Skeletal muscle tissue (tissue), 4 donors: ENCODE results near the gene GALNT18. TPM values are rescaled to one million over a fixed set of nuclear protein-coding genes. Genes with fewer than 3 reads are reported as not detected.

Source experiments
- H3K27ac ChIP-seq: one replicate; pipeline ENCODE4 v1.7.0; 2013; ENCODE audit warnings: mild to moderate bottlenecking, low read depth, low read length, inconsistent platforms
- H3K27me3 ChIP-seq, 3 donors: one replicate each; pipeline ENCODE4 v1.7.0; 2013; ENCODE audit warnings: low read length in 3 of 3; ENCODE audit not compliant: control insufficient read depth in 3 of 3, insufficient read depth in 3 of 3
- H3K36me3 ChIP-seq, 3 donors: one replicate each; pipeline ENCODE4 v1.7.0; 2013; ENCODE audit warnings: low read length in 3 of 3; ENCODE audit not compliant: control insufficient read depth in 3 of 3, insufficient read depth in 3 of 3
- H3K4me1 ChIP-seq, 3 donors: one replicate each; pipeline ENCODE4 v1.7.0; 2013; ENCODE audit warnings: low read length in 3 of 3, mild to moderate bottlenecking in 3 of 3; ENCODE audit not compliant: control insufficient read depth in 3 of 3, insufficient read depth in 3 of 3
- H3K4me3 ChIP-seq, 3 donors: one replicate each; pipeline ENCODE4 v1.7.0; 2013; ENCODE audit warnings: low read length in 3 of 3
- H3K9ac ChIP-seq, 3 donors: one replicate each; pipeline ENCODE4 v1.7.0; 2013; ENCODE audit warnings: low read length in 3 of 3, mild to moderate bottlenecking in 3 of 3, moderate library complexity in 2 of 3, low read depth in 1 of 3
- H3K9me3 ChIP-seq, 3 donors: one replicate each; pipeline ENCODE4 v1.7.0; 2013; ENCODE audit warnings: low read length in 3 of 3; ENCODE audit not compliant: control insufficient read depth in 3 of 3
- total RNA-seq: library from RNA; depleted of rRNA; stranded (reverse); fragments of >200 nt; gene quantifications from one replicate; pipeline ENCODE4 v1.2.3, GENCODE V29; 2014
- donor health status: Osteomylitis.

GALNT18 gene
- total RNA-seq, 1 donor from 2014 or later = 9.4 TPM

- Histone ChIP-seq H3K9me3 (no peaks in the 10 kb centered on the region), H3K27ac (no peak overlapping the region), H3K36me3 (no peaks in the 10 kb centered on the region), H3K9ac (no peak overlapping the region), H3K27me3 (no peaks in the 10 kb centered on the region), H3K4me1 (peaks cover 39 to 42% (median 42%) of the 10 kb centered on the region in 3 donors), H3K4me3 (no peak overlapping the region)
Measured at GRCh38 chr11:11407763-11408084, 214.1 kb downstream of the GALNT18 start.

GRCh38 chr11:11407065-11407762 is 214.6 kb downstream of the GALNT18 start:
- Histone ChIP-seq H3K4me1 (peaks cover 39 to 42% (median 42%) of the 10 kb centered on the region in 3 donors), H3K4me3 (no peak overlapping the region), H3K27ac (peak overlapping the region; percentile 5), H3K27me3 (no peaks in the 10 kb centered on the region), H3K9ac (peak overlapping the region in 1 of 3 donors; percentile 9), H3K9me3 (no peaks in the 10 kb centered on the region), H3K36me3 (no peaks in the 10 kb centered on the region)

- peak overlapping the region; percentile 5 for H3K27ac ChIP-seq
Measured at GRCh38 chr11:11406652-11407051, 215.2 kb downstream of the GALNT18 start.

GRCh38 chr11:11403763-11404725 is 217.8 kb downstream of the GALNT18 start:
- Histone ChIP-seq H3K27ac (no peak overlapping the region), H3K4me3 (peak overlapping the region in 1 of 3 donors; percentile 37), H3K9me3 (no peaks in the 10 kb centered on the region), H3K9ac (no peak overlapping the region), H3K36me3 (no peaks in the 10 kb centered on the region), H3K27me3 (no peaks in the 10 kb centered on the region), H3K4me1 (peaks cover 33 to 37% (median 35%) of the 10 kb centered on the region in 3 donors)

More at GRCh38 chr11:11406652-11407051, 215.2 kb downstream of the GALNT18 start:
- H3K9ac ChIP-seq = no peak overlapping the region
- H3K4me1 ChIP-seq = peaks cover 39 to 42% (median 42%) of the 10 kb centered on the region in 3 donors
- no peaks in the 10 kb centered on the region for H3K9me3 ChIP-seq
- H3K36me3 ChIP-seq = no peaks in the 10 kb centered on the region
- H3K4me3 ChIP-seq = no peak overlapping the region
- H3K27me3 ChIP-seq = no peaks in the 10 kb centered on the region

- Histone ChIP-seq H3K9ac (no peak overlapping the region), H3K27me3 (no peaks in the 10 kb centered on the region), H3K4me1 (peaks cover 20 to 22% (median 22%) of the 10 kb centered on the region in 3 donors), H3K9me3 (no peaks in the 10 kb centered on the region), H3K4me3 (no peak overlapping the region), H3K27ac (no peak overlapping the region), H3K36me3 (no peaks in the 10 kb centered on the region)
Measured at GRCh38 chr11:11401960-11402535, 219.8 kb downstream of the GALNT18 start.

- Histone ChIP-seq H3K9me3 (no peaks in the 10 kb centered on the region), H3K9ac (no peak overlapping the region), H3K4me3 (no peak overlapping the region), H3K4me1 (peaks cover 13 to 14% (median 14%) of the 10 kb centered on the region in 3 donors), H3K27ac (no peak overlapping the region), H3K27me3 (no peaks in the 10 kb centered on the region), H3K36me3 (no peaks in the 10 kb centered on the region)
Measured at GRCh38 chr11:11400635-11401232, 221.1 kb downstream of the GALNT18 start.

GRCh38 chr11:11400121-11400520 is 221.7 kb downstream of the GALNT18 start:
- Histone ChIP-seq H3K36me3 (peaks cover 0 to 2% (median 0%) of the 10 kb centered on the region in 3 donors), H3K4me3 (no peak overlapping the region), H3K4me1 (peaks cover 13 to 14% (median 14%) of the 10 kb centered on the region in 3 donors)

GRCh38 chr11:11397781-11398180 is 224.0 kb downstream of the GALNT18 start:
- no peak overlapping the region for H3K9ac ChIP-seq
- H3K4me3 ChIP-seq = no peak overlapping the region
- peaks cover 0 to 4% (median 0%) of the 10 kb centered on the region in 3 donors for H3K36me3 ChIP-seq
- H3K27ac ChIP-seq = no peak overlapping the region
- peaks cover 0 to 4% (median 0%) of the 10 kb centered on the region in 3 donors for H3K4me1 ChIP-seq
- no peaks in the 10 kb centered on the region for H3K9me3 ChIP-seq
- no peaks in the 10 kb centered on the region for H3K27me3 ChIP-seq

More at GRCh38 chr11:11400121-11400520, 221.7 kb downstream of the GALNT18 start:
- Histone ChIP-seq H3K9me3 (no peaks in the 10 kb centered on the region), H3K9ac (no peak overlapping the region), H3K27me3 (no peaks in the 10 kb centered on the region), H3K27ac (no peak overlapping the region)

GRCh38 chr11:11397036-11397415 is 224.8 kb downstream of the GALNT18 start:
- peaks cover 0 to 4% (median 0%) of the 10 kb centered on the region in 3 donors for H3K36me3 ChIP-seq
- H3K27ac ChIP-seq = no peak overlapping the region
- peaks cover 0 to 4% (median 0%) of the 10 kb centered on the region in 3 donors for H3K4me1 ChIP-seq
- no peak overlapping the region for H3K4me3 ChIP-seq
- H3K9ac ChIP-seq = no peak overlapping the region
- H3K9me3 ChIP-seq = no peaks in the 10 kb centered on the region
- H3K27me3 ChIP-seq = no peaks in the 10 kb centered on the region
